PC-3 (cell line): Measurements from ENCODE around the gene GRIP1. TPM values are rescaled to one million over a fixed set of nuclear protein-coding genes. Genes with fewer than 3 reads are reported as not detected.

Source experiments
- ATAC-seq: fragments of 200-7000 bp; cut with Tn5 transposase; 2 replicates; pipeline ENCODE4 v1.9.1; 2020; ENCODE audit warnings: mild to moderate bottlenecking, moderate library complexity
- BruUV-seq: library from RNA; stranded (reverse); fragments of 400-500 nt; replicated peaks from 2 replicates; lab custom pipeline; 2021; lab: Mats Ljungman, UMichigan
- CTCF ChIA-PET: fragments of 300-600 bp; sonication (Branson Sonifier 250); formaldehyde crosslinking; loops from one replicate; lab custom pipeline; 2022; ENCODE audit warnings: antibody characterized with exemption; lab: Charles Lee
- POLR2A ChIA-PET: fragments of 300-600 bp; sonication (Branson Sonifier 250); formaldehyde crosslinking; loops from one replicate; lab custom pipeline; 2022; ENCODE audit warnings: antibody characterized with exemption; ENCODE audit not compliant: unreplicated experiment; lab: Charles Lee
- DNase-seq: peaks from one replicate; pipeline ENCODE4 v3.0.0-alpha.2; 2015
- H2AFZ ChIP-seq: fragments of 300-600 bp; sonication (generic); 2 replicates; pipeline ENCODE4 v1.6.0; 2016; ENCODE audit warnings: antibody characterized with exemption, low read length
- H3F3A ChIP-seq: fragments of 300-600 bp; sonication (generic); one replicate; pipeline ENCODE4 v1.6.0; 2017; ENCODE audit warnings: antibody characterized with exemption, low read length, control low read depth, mild to moderate bottlenecking; ENCODE audit not compliant: unreplicated experiment
- H3K27ac ChIP-seq: fragments of 300-600 bp; sonication (generic); 2 replicates; pipeline ENCODE4 v1.5.1; 2016; ENCODE audit warnings: mild to moderate bottlenecking, low read length
- H3K27me3 ChIP-seq: fragments of 300-600 bp; sonication (generic); 2 replicates; pipeline ENCODE4 v1.6.1; 2016; ENCODE audit warnings: low read length, mixed read lengths
- H3K36me3 ChIP-seq: fragments of 300-600 bp; sonication (generic); 2 replicates; pipeline ENCODE4 v1.6.1; 2016; ENCODE audit warnings: low read depth, mixed run types, low read length, mixed read lengths
- H3K4me1 ChIP-seq: fragments of 300-600 bp; sonication (generic); 2 replicates; pipeline ENCODE4 v1.5.1; 2016; ENCODE audit warnings: low read length; ENCODE audit not compliant: insufficient read depth
- H3K4me2 ChIP-seq: fragments of 300-600 bp; sonication (generic); 2 replicates; pipeline ENCODE4 v1.6.0; 2016; ENCODE audit warnings: low read length
- H3K4me3 ChIP-seq: fragments of 300-600 bp; sonication (generic); 2 replicates; pipeline ENCODE4 v1.5.1; 2016; ENCODE audit warnings: mild to moderate bottlenecking, low read length, mixed read lengths
- H3K79me2 ChIP-seq: fragments of 300-600 bp; sonication (generic); 2 replicates; pipeline ENCODE4 v1.6.1; 2017; ENCODE audit warnings: low read length, mixed read lengths
- H3K9ac ChIP-seq: fragments of 300-600 bp; sonication (generic); 2 replicates; pipeline ENCODE4 v1.6.0; 2016; ENCODE audit warnings: mild to moderate bottlenecking, low read length
- H3K9me2 ChIP-seq: fragments of 300-600 bp; sonication (generic); replicated peaks from 2 replicates; pipeline ENCODE4 v1.6.1; 2016; ENCODE audit warnings: mixed run types, low read length, mixed read lengths
- H3K9me3 ChIP-seq: fragments of 300-600 bp; sonication (generic); 2 replicates; pipeline ENCODE4 v1.6.1; 2016; ENCODE audit warnings: low read length, mixed read lengths
- H4K20me1 ChIP-seq: fragments of 300-600 bp; sonication (generic); 2 replicates; pipeline ENCODE4 v1.6.1; 2016; ENCODE audit warnings: low read length, mixed read lengths
- EZH2 ChIP-seq: fragments of 300-600 bp; sonication (generic); IDR thresholded peaks from one replicate; pipeline ENCODE4 v1.6.1; 2017; ENCODE audit warnings: antibody characterized with exemption, mild to moderate bottlenecking, low read length; ENCODE audit not compliant: unreplicated experiment
- EZH2phosphoT487 ChIP-seq: fragments of 300-600 bp; sonication (generic); IDR thresholded peaks from 2 replicates; pipeline ENCODE4 v1.6.1; 2018; ENCODE audit warnings: mild to moderate bottlenecking, antibody characterized with exemption, low read length, borderline replicate concordance
- intact Hi-C: fragments of 100-400 bp; cut with micrococcal nuclease; formaldehyde crosslinking; loops from 2 replicates; pipeline ENCODE4 v1.9.0; 2023
- total RNA-seq: library from RNA; depleted of rRNA; stranded (reverse); fragments of >200 nt; gene quantifications from 2 replicates; pipeline ENCODE4 v1.2.3, GENCODE V29; 2014
- TF ChIP-seq, protein P1 (sequence below): fragments of 300-600 bp; sonication (generic); conservative IDR thresholded peaks from 2 replicates; pipeline ENCODE4 v1.5.1; 2017; ENCODE audit warnings: antibody characterized with exemption, low read depth, mild to moderate bottlenecking, low read length

GRIP1 gene
- total RNA-seq, 1 experiment from 2014 or later: 2.0 TPM

DNA sequence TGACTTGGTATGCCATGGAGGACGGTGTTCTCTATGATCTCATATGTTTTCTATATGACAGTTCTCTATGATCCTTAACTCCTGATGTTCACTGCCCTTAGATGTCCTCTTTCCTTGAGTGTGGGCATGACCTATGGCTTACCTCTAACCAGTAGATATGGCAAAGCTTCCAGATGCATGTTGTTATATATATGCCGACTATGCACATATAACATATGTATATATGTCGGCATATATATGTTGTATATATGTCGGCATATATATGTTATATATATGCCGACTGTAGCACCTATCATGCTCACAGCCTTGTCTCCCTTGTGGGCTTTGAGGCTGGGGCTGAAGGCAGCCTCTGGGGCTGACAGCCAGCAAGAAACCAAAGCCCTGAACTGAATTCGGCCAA, 106.0 kb downstream of the GRIP1 start:
- Histone ChIP-seq H3F3A (no peaks in the 10 kb centered on the region), H3K36me3 (no peaks in the 10 kb centered on the region), H3K9me3 (no peaks in the 10 kb centered on the region), H3K9ac (no peak overlapping the region), H3K4me2 (no peak overlapping the region), H4K20me1 (no peaks in the 10 kb centered on the region), H3K4me3 (no peak overlapping the region), H3K27me3 (no peaks in the 10 kb centered on the region), H3K9me2 (no peaks in the 10 kb centered on the region), H3K27ac (no peak overlapping the region), H3K4me1 (no peaks in the 10 kb centered on the region), H3K79me2 (no peaks in the 10 kb centered on the region), H2AFZ (no peak overlapping the region)
- no peak for TF ChIP-seq EZH2phosphoT487
- TF ChIP-seq, protein P1, sequence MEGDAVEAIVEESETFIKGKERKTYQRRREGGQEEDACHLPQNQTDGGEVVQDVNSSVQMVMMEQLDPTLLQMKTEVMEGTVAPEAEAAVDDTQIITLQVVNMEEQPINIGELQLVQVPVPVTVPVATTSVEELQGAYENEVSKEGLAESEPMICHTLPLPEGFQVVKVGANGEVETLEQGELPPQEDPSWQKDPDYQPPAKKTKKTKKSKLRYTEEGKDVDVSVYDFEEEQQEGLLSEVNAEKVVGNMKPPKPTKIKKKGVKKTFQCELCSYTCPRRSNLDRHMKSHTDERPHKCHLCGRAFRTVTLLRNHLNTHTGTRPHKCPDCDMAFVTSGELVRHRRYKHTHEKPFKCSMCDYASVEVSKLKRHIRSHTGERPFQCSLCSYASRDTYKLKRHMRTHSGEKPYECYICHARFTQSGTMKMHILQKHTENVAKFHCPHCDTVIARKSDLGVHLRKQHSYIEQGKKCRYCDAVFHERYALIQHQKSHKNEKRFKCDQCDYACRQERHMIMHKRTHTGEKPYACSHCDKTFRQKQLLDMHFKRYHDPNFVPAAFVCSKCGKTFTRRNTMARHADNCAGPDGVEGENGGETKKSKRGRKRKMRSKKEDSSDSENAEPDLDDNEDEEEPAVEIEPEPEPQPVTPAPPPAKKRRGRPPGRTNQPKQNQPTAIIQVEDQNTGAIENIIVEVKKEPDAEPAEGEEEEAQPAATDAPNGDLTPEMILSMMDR: no peak
- no peak for TF ChIP-seq EZH2
- ChIA-PET POLR2A (no interaction called here), CTCF (no interaction called here)
- ATAC-seq (no peak), DNase-seq (no peak)
- intact Hi-C loops: no loop called here
- BruUV-seq: no TSS peak

DNA sequence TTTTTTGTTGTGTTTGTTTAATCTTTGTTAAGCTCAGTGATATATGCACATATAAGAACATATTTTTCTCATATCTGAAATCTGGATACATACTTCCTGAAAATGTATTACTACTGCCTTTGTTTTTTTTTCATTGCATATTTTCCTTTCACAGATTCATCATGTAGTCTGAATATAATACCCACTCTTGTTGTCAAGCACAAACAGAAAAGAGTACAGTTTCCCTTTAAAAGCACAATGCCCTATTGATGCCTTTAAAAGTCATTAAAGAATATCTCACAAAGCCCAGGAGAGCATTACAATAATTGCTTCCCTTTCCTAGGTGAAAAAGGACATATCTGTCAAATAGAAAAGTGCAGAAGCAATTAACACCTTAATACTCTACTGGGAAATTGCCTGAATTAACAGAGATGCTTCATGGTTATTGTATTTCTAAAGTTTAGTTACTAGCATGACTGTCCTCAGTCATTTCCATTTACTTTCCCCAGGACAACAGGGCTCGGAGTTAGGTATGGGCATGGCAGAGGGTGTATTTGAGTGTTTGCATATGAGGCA, 107.4 kb downstream of the GRIP1 start:
- intact Hi-C loops: no loop called here
- H3K79me2 ChIP-seq: no peaks in the 10 kb centered on the region
- no peaks in the 10 kb centered on the region for H3K9me3 ChIP-seq
- no peaks in the 10 kb centered on the region for H3F3A ChIP-seq
- no TSS peak for BruUV-seq
- no peaks in the 10 kb centered on the region for H3K9me2 ChIP-seq
- H3K36me3 ChIP-seq: no peaks in the 10 kb centered on the region
- no peak overlapping the region for H2AFZ ChIP-seq
- ATAC-seq (no peak), DNase-seq (no peak)
- ChIA-PET CTCF (no interaction called here), POLR2A (no interaction called here)
- no peaks in the 10 kb centered on the region for H3K27me3 ChIP-seq
- H3K9ac ChIP-seq: no peak overlapping the region
- no peak overlapping the region for H3K4me3 ChIP-seq
- H3K4me1 ChIP-seq: no peaks in the 10 kb centered on the region
- TF ChIP-seq EZH2phosphoT487: no peak
- no peak for TF ChIP-seq EZH2
- TF ChIP-seq, protein P1: no peak
- no peaks in the 10 kb centered on the region for H4K20me1 ChIP-seq
- no peak overlapping the region for H3K4me2 ChIP-seq
- no peak overlapping the region for H3K27ac ChIP-seq

DNA sequence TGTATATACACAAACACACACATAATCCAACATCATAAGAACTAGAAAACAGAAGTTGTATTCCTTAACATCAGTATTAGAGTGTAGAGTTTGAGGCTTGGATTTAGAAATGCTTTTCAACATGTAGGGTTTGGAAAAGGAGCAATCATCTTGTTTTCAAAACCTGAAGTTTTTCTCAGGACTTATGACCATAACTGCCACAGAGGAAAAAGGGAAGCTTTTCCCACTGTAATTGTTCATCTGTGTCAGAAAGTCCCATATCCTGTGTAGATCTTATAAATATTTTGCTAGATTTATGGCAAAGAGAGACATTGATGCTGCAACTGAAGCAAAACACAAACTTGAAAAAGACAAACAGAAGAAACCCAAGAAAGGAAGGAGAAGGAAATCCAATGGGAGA, 115.7 kb downstream of the GRIP1 start:
- Histone ChIP-seq H3K36me3 (no peaks in the 10 kb centered on the region), H3F3A (no peaks in the 10 kb centered on the region), H3K4me1 (no peaks in the 10 kb centered on the region), H3K9me3 (no peaks in the 10 kb centered on the region), H3K9ac (no peak overlapping the region), H3K27ac (no peak overlapping the region), H3K79me2 (no peaks in the 10 kb centered on the region), H3K9me2 (no peaks in the 10 kb centered on the region), H2AFZ (no peak overlapping the region), H3K4me3 (no peak overlapping the region), H3K27me3 (no peaks in the 10 kb centered on the region), H3K4me2 (no peak overlapping the region), H4K20me1 (no peaks in the 10 kb centered on the region)
- ATAC-seq (no peak), DNase-seq (no peak)
- no TSS peak for BruUV-seq
- POLR2A ChIA-PET: no interaction called here
- intact Hi-C loops: no loop called here
- no peak for TF ChIP-seq EZH2phosphoT487
- TF ChIP-seq, protein P1: no peak
- TF ChIP-seq EZH2: no peak
- CTCF ChIA-PET: no interaction called here
